Endothelial cell of umbilical vein (primary cell): ENCODE measurements around the gene RTEL1. TPM values are rescaled to one million over a fixed set of nuclear protein-coding genes. Genes with fewer than 3 reads are reported as not detected.

Experiments used
- BruUV-seq: library from RNA; stranded (reverse); fragments of 400-500 nt; replicated peaks from 2 replicates; lab custom pipeline; 2021; lab: Mats Ljungman, UMichigan
- CTCF ChIA-PET: fragments of 300-600, 350-600 bp; sonication (Branson Sonifier 250); formaldehyde crosslinking; loops from one replicate; lab custom pipeline; 2021; ENCODE audit warnings: antibody characterized with exemption, inconsistent platforms; lab: Charles Lee
- POLR2A ChIA-PET: fragments of 300-600, 350-600 bp; sonication (Branson Sonifier 250); formaldehyde crosslinking; loops from one replicate; lab custom pipeline; 2021; ENCODE audit warnings: antibody characterized with exemption, inconsistent platforms; lab: Charles Lee
- DNase-seq: peaks from one replicate; pipeline ENCODE4 v3.0.0-alpha.2; 2011; ENCODE audit warnings: low read depth, low spot score
- FAIRE-seq: peaks from 2 replicates; lab custom pipeline; 2011; peaks lifted over from hg19 to GRCh38; lab: Jason Lieb, UNC
- H2AFZ ChIP-seq: 2 replicates; pipeline ENCODE4 v1.6.0; 2012; ENCODE audit warnings: low read depth, low read length, control low read depth, inconsistent platforms
- H3K27ac ChIP-seq: 2 replicates; pipeline ENCODE4 v1.5.1; 2011; ENCODE audit warnings: low read depth, mild to moderate bottlenecking, control low read depth, low read length, moderate library complexity; ENCODE audit not compliant: insufficient read depth
- H3K27me3 ChIP-seq, 2 experiments: 2 replicates each; pipeline versions ENCODE4 v1.6.0 to v1.6.1; 2011; ENCODE audit warnings: low read length in 2 of 2, mixed read lengths in 1 of 2; ENCODE audit not compliant: control insufficient read depth in 2 of 2, insufficient read depth in 2 of 2
- H3K36me3 ChIP-seq, 2 experiments: 2 replicates in 1 of 2; 3 replicates in 1 of 2; pipeline ENCODE4 v1.5.1; 2011; ENCODE audit warnings: low read length in 2 of 2, mild to moderate bottlenecking in 1 of 2, moderate library complexity in 1 of 2; ENCODE audit not compliant: control insufficient read depth in 2 of 2, insufficient read depth in 2 of 2; ENCODE audit errors: extremely low read depth in 1 of 2
- H3K4me1 ChIP-seq: 3 replicates; pipeline ENCODE4 v1.5.1; 2011; ENCODE audit warnings: mild to moderate bottlenecking, low read length; ENCODE audit not compliant: control insufficient read depth, insufficient read depth; ENCODE audit errors: extremely low read depth
- H3K4me2 ChIP-seq: 2 replicates; pipeline ENCODE4 v1.6.1; 2011; ENCODE audit warnings: low read length, control low read depth, mixed read lengths; ENCODE audit not compliant: insufficient read depth
- H3K4me3 ChIP-seq, 3 experiments: fragments of 200-600 bp in 1 of 3; sonication (generic), shearing (Covaris generic) in 1 of 3; replicated peaks in 1 of 3; 2 replicates each; pipeline ENCODE4 v1.5.1; 2011 to 2016; ENCODE audit warnings: control low read depth in 3 of 3, low read length in 3 of 3, mild to moderate bottlenecking in 2 of 3, inconsistent platforms in 1 of 3, low read depth in 1 of 3, moderate library complexity in 1 of 3; ENCODE audit not compliant: insufficient read depth in 1 of 3
- H3K79me2 ChIP-seq: 2 replicates; pipeline ENCODE4 v1.6.0; 2012; ENCODE audit warnings: low read length, inconsistent platforms; ENCODE audit not compliant: control insufficient read depth, insufficient read depth
- H3K9ac ChIP-seq: replicated peaks from 2 replicates; pipeline ENCODE3; 2011; ENCODE audit warnings: low read length, control low read depth; ENCODE audit not compliant: insufficient read depth; ENCODE audit errors: extremely low read depth
- H3K9me1 ChIP-seq: replicated peaks from 3 replicates; pipeline ENCODE4 v1.6.0; 2011; ENCODE audit warnings: mild to moderate bottlenecking, low read length; ENCODE audit not compliant: control insufficient read depth, insufficient read depth; ENCODE audit errors: extremely low read depth
- H3K9me3 ChIP-seq: replicated peaks from 2 replicates; pipeline ENCODE4 v1.5.1; 2012; ENCODE audit warnings: low read length, inconsistent platforms; ENCODE audit not compliant: control insufficient read depth, insufficient read depth
- H4K20me1 ChIP-seq: replicated peaks from 2 replicates; pipeline ENCODE3; 2011; ENCODE audit warnings: mild to moderate bottlenecking, low read length; ENCODE audit not compliant: control insufficient read depth, insufficient read depth; ENCODE audit errors: extremely low read depth
- CTCF ChIP-seq, 2 donors: IDR thresholded peaks; 1 replicate in 1 of 2; 2 replicates in 1 of 2; pipeline ENCODE4 v1.5.1; 2011; ENCODE audit warnings: low read length in 2 of 2, mild to moderate bottlenecking in 2 of 2, moderate library complexity in 2 of 2, control low read depth in 1 of 2, inconsistent platforms in 1 of 2, low read depth in 1 of 2; ENCODE audit not compliant: insufficient read depth in 1 of 2; ENCODE audit errors: extremely low read depth in 1 of 2
- EZH2 ChIP-seq: IDR thresholded peaks from 2 replicates; pipeline ENCODE4 v1.6.1; 2012; ENCODE audit warnings: borderline replicate concordance, low read depth, mild to moderate bottlenecking, moderate library complexity, low read length, inconsistent platforms; ENCODE audit not compliant: severe bottlenecking
- FOS ChIP-seq: IDR thresholded peaks from 2 replicates; pipeline ENCODE4 v1.6.1; 2011; ENCODE audit warnings: mild to moderate bottlenecking, low read length, moderate library complexity, borderline replicate concordance; ENCODE audit not compliant: insufficient read depth
- GATA2 ChIP-seq: IDR thresholded peaks from 2 replicates; pipeline ENCODE4 v1.7.0; 2011; ENCODE audit warnings: low read depth, mild to moderate bottlenecking, moderate library complexity, mixed read lengths, low read length; ENCODE audit not compliant: insufficient read length, insufficient read depth
- JUN ChIP-seq: IDR thresholded peaks from 2 replicates; pipeline ENCODE4 v1.6.1; 2011; ENCODE audit warnings: borderline replicate concordance, low read depth; ENCODE audit not compliant: insufficient read length, insufficient read depth
- MYC ChIP-seq: IDR thresholded peaks from one replicate; pipeline ENCODE4 v1.6.1; 2011; ENCODE audit warnings: mild to moderate bottlenecking, low read depth, low read length
- POLR2A ChIP-seq: IDR thresholded peaks from 2 replicates; pipeline ENCODE4 v1.6.1; 2012; ENCODE audit warnings: low read depth, mild to moderate bottlenecking, control low read depth, low read length
- POLR2AphosphoS5 ChIP-seq: IDR thresholded peaks from 2 replicates; pipeline ENCODE4 v1.6.1; 2012; ENCODE audit warnings: low read depth, mild to moderate bottlenecking, control low read depth, low read length, moderate library complexity; ENCODE audit not compliant: insufficient read depth
- dilution Hi-C: fragments of 300-500 bp; cut with MboI; formaldehyde crosslinking; loops from one replicate; pipeline ENCODE4 v1.15.0; 2019; ENCODE audit warnings: low sequenced_read_pairs; ENCODE audit not compliant: extremely low pct_ligation_motif_present
- intact Hi-C: fragments of 100-400 bp; cut with micrococcal nuclease; formaldehyde crosslinking; loops from one replicate; pipeline ENCODE4 v1.10.0; 2022
- polyA plus RNA-seq, 4 experiments: library from polyadenylated mRNA; depleted of rRNA in 3 of 4; stranded (reverse) in 3 of 4; unstranded in 1 of 4; fragments of >200 nt; gene quantifications; 2 replicates each; pipeline versions ENCODE4 v1.2.1 to v1.2.3, GENCODE V29; 2011 to 2012; ENCODE audit warnings: missing spikeins in 1 of 4
- total RNA-seq: library from RNA; stranded (reverse); gene quantifications from 2 replicates; pipeline ENCODE4 v1.2.3, GENCODE V29; 2021
- TF ChIP-seq, protein P1 (sequence below): IDR thresholded peaks from 2 replicates; pipeline ENCODE4 v1.6.1; 2011; ENCODE audit not compliant: insufficient read depth, insufficient read length

The RTEL1 gene
- total and polyA plus RNA-seq, 2 donors (not counting 3 experiments of a cell fraction or from before 2014, with no cell fraction given), result 17.0 to 44.9 TPM

GRCh38 chr20:63695424-63696305, 37.6 kb downstream of the RTEL1 start:
- H3K4me1 ChIP-seq, result peaks cover 35% of the 10 kb centered on the region
- H4K20me1 ChIP-seq, result no peaks in the 10 kb centered on the region
- intact Hi-C loops, result loop anchor here (5.0 kb wide), 1 partner anchor 42 kb away; the partner anchor contains the start of genes LIME1 and SLC2A4RG
- no peak overlapping the region for H2AFZ ChIP-seq
- no peaks in the 10 kb centered on the region for H3K79me2 ChIP-seq
- TSS peak; percentile 29 for BruUV-seq
- H3K9me1 ChIP-seq, result no peaks in the 10 kb centered on the region
- no peak overlapping the region for H3K4me3 ChIP-seq
- no peak overlapping the region for H3K4me2 ChIP-seq
- peak; percentile 2 for TF ChIP-seq POLR2A
- TF ChIP-seq, protein P1, sequence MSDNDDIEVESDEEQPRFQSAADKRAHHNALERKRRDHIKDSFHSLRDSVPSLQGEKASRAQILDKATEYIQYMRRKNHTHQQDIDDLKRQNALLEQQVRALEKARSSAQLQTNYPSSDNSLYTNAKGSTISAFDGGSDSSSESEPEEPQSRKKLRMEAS, result no peak
- TF ChIP-seq GATA2, result no peak
- H3K27ac ChIP-seq, result no peak overlapping the region
- dilution Hi-C loops, result no loop called here
- H3K27me3 ChIP-seq, result no peaks in the 10 kb centered on the region
- FAIRE-seq, result no peak
- no peaks in the 10 kb centered on the region for H3K36me3 ChIP-seq
- no peak for DNase-seq
- ChIA-PET CTCF (interaction anchor here (0.6 to 1.9 kb wide), 5 partner anchors 9 to 67 kb away, joined by 3 to 5 read pairs (median 3); no protein-coding TSS in a partner anchor), POLR2A (interaction anchor here (0.6 kb wide), 1 partner anchor 11 kb away, joined by 3 read pairs; no protein-coding TSS in a partner anchor)
- no peaks in the 10 kb centered on the region for H3K9me3 ChIP-seq
- no peak overlapping the region for H3K9ac ChIP-seq

GRCh38 chr20:63696306-63696627, 38.2 kb downstream of the RTEL1 start:
- Histone ChIP-seq H3K79me2 (no peaks in the 10 kb centered on the region), H3K4me1 (peaks cover 35% of the 10 kb centered on the region), H3K4me2 (no peak overlapping the region), H3K36me3 (no peaks in the 10 kb centered on the region), H2AFZ (no peak overlapping the region), H3K9me1 (no peaks in the 10 kb centered on the region), H4K20me1 (no peaks in the 10 kb centered on the region), H3K27ac (no peak overlapping the region), H3K9ac (no peak overlapping the region), H3K4me3 (peak overlapping the region in 1 of 3 experiments; percentile 34), H3K9me3 (no peaks in the 10 kb centered on the region), H3K27me3 (no peaks in the 10 kb centered on the region)
- ChIA-PET CTCF (interaction anchor here (0.6 to 1.9 kb wide), 6 partner anchors 10 to 159 kb away, joined by 3 to 7 read pairs (median 4); partner anchors contain the start of gene PTK6), POLR2A (interaction anchor here (0.6 kb wide), 1 partner anchor 11 kb away, joined by 3 read pairs; no protein-coding TSS in a partner anchor)
- TF ChIP-seq CTCF (IDR thresholded peaks at IDR 0.05; ENCODE audit: extremely low read depth in 1 of 2, insufficient read depth in 1 of 2, low read depth in 1 of 2, low read length in 2 of 2) (no peak), GATA2 (no peak), EZH2 (no peak), MYC (no peak), JUN (no peak), POLR2AphosphoS5 (no peak), POLR2A (no peak), FOS (no peak)
- TF ChIP-seq, protein P1, result no peak
- dilution Hi-C loops, result no loop called here
- DNase-seq (no peak), FAIRE-seq (peak; percentile 21)
- intact Hi-C loops, result loop anchor here (5.0 kb wide), 1 partner anchor 41 kb away; the partner anchor contains the start of genes LIME1 and SLC2A4RG
- no TSS peak for BruUV-seq
